A549 treated with Mapracorat at 1 μM for 4 hours (cell line): ENCODE data around the gene NAP1L5. TPM values are rescaled to one million over a fixed set of nuclear protein-coding genes. Genes with fewer than 3 reads are reported as not detected.

Experiments used
- total RNA-seq: library from RNA; stranded (reverse); fragments of 200-300 nt; extraction: Qiagen RNA extraction; gene quantifications from 5 replicates; pipeline ENCODE4 v1.2.3, GENCODE V29; 2022

Gene NAP1L5
- 1.8 to 2.7 TPM (median 2.4 TPM) in 5 replicates for total RNA-seq

GRCh38 chr4:88697588-88698329, at the start of gene NAP1L5:
Gene NAP1L5, minus strand, starts transcription at chr4:88697829. Its CDS starts 75 bp downstream, at chr4:88697754.

Other genes starting within 250 kb of the NAP1L5 start
- 3.6 to 4.4 TPM (median 3.9 TPM) in 5 replicates for gene HERC5, start 240.7 kb downstream of the NAP1L5 start, total RNA-seq
- 69.6 to 83.2 TPM (median 81.1 TPM) in 5 replicates for gene PYURF, start 174.1 kb downstream of the NAP1L5 start, total RNA-seq
- 5.5 to 9.6 TPM (median 8.4 TPM) in 5 replicates for gene HERC3, start 105.3 kb downstream of the NAP1L5 start, total RNA-seq